ENCODE data around the gene XRRA1. TPM values are rescaled to one million over a fixed set of nuclear protein-coding genes. Genes with fewer than 3 reads are reported as not detected.
A peak's percentile ranks its signal among the peaks of the same experiment; 100 is the strongest.

XRRA1 gene
- total RNA-seq, 1 donor from 2014 or later = 10.0 TPM

- intact Hi-C loops (cut with DNase I) = no loop called here
- peak in 1 of 2 donors; percentile 39 for ATAC-seq
- no peak for DNase-seq
- Histone ChIP-seq H3K4me3 (no peak overlapping the region), H3K36me3 (no peaks in the 10 kb centered on the region), H3K9me3 (no peaks in the 10 kb centered on the region), H3K4me1 (peaks cover 20% of the 10 kb centered on the region), H3K27me3 (ENCODE audit: low read depth) (no peaks in the 10 kb centered on the region), H3K27ac (no peak overlapping the region)
- TF ChIP-seq CTCF (IDR thresholded peaks at IDR 0.05) = no peak
Observed at GRCh38 chr11:74806267-74806666, 142.6 kb downstream of the XRRA1 start.

- H3K9me3 ChIP-seq = no peaks in the 10 kb centered on the region
- ATAC-seq (no peak), DNase-seq (no peak)
- intact Hi-C loops (cut with DNase I) = no loop called here
- no peaks in the 10 kb centered on the region for H3K4me1 ChIP-seq
- no peak overlapping the region for H3K27ac ChIP-seq
- H3K4me3 ChIP-seq = no peak overlapping the region
- no peaks in the 10 kb centered on the region for H3K27me3 ChIP-seq (ENCODE audit: low read depth)
- no peak for TF ChIP-seq CTCF (IDR thresholded peaks at IDR 0.05)
- H3K36me3 ChIP-seq = peaks cover 45% of the 10 kb centered on the region
Observed at GRCh38 chr11:74791333-74792100, 157.4 kb downstream of the XRRA1 start.

Other genes starting within 250 kb of the XRRA1 start
- gene CHRDL2, start 217.7 kb downstream of the XRRA1 start, total RNA-seq = 1.2 TPM
- 21.2 TPM for gene RNF169, start 200.2 kb downstream of the XRRA1 start, total RNA-seq
- gene SPCS2, start 175 bp upstream of the XRRA1 start, total RNA-seq = 149 TPM
- 10.7 TPM for gene NEU3, start 39.8 kb upstream of the XRRA1 start, total RNA-seq
- gene OR2AT4, start 147.8 kb upstream of the XRRA1 start, total RNA-seq = not detected
- 332 TPM for gene SLCO2B1, start 202.0 kb upstream of the XRRA1 start, total RNA-seq

Data from lower lobe of right lung (tissue), 2 donors.